Fibroblast of gingiva (primary cell): Measurements from ENCODE around the gene CENPW.

Source experiments
- DNase-seq: peaks from one replicate; pipeline ENCODE4 v3.0.0-alpha.2; 2011; ENCODE audit warnings: low read depth

CENPW gene

DNA sequence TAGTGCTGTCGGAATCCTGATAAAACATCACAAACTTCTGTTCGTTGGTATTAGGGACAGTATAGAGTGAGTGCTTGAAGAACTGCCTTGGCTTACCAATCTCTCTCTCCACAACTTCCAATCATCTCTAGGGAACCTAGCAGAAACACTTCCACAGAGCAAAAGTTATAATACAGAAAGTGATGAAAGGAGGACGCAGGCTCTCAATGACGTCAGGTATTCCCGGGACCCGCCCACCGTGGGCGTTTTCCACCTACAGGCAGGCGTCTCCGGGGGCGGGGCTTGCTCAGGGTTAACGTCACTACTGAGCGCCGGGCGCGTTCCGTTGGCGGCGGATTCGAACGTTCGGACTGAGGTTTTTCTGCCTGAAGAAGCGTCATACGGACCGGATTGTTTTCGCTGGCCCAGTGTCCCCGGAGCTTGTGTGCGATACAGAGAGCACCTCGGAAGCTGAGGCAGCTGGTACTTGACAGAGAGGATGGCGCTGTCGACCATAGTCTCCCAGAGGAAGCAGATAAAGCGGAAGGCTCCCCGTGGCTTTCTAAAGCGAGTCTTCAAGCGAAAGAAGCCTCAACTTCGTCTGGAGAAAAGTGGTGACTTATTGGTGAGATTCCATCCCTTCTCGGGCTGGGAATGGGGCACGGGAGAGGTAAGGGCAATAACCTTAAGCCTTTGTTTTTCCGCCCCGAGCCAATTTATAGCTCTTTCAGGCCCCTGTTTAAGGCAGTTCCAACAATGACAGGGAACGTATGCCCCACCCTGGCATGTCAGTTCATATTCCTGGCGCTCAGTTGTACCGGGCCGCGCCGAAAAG is at the start of gene CENPW:
TSS of gene CENPW (plus strand) at position 320 of the 814 bp plus-strand sequence. CDS start at position 479, 159 bp downstream.
- peak; percentile 55 for DNase-seq

GRCh38 chr6:126293891-126294524 is 45.9 kb upstream of the CENPW start:
- peak; percentile 24 for DNase-seq

GRCh38 chr6:126300126-126300525 is 39.8 kb upstream of the CENPW start:
- DNase-seq: no peak

DNA sequence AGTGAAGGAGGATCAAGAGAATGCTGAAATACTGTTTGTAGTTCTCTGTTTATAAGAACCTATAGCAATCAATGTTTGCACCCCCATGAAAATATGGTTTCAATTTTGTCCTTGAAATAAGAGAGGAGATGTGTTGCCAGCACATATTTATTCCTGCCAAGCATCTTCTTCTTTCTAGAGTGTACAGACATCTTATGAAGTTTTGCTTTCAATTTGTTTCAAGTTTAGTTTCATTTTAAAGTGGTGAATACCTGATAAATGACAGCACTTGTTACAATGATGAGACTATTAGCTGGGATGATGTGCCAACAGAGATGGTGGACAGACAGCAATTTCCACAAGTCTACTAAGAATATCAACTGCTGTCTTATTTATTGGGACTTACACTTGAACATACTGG is 39.2 kb upstream of the CENPW start:
- DNase-seq: peak; percentile 32

- DNase-seq: no peak
Observed at GRCh38 chr6:126302191-126302590, 37.7 kb upstream of the CENPW start.

GRCh38 chr6:126307849-126308248 is 32.1 kb upstream of the CENPW start:
- DNase-seq: peak; percentile 72

DNA sequence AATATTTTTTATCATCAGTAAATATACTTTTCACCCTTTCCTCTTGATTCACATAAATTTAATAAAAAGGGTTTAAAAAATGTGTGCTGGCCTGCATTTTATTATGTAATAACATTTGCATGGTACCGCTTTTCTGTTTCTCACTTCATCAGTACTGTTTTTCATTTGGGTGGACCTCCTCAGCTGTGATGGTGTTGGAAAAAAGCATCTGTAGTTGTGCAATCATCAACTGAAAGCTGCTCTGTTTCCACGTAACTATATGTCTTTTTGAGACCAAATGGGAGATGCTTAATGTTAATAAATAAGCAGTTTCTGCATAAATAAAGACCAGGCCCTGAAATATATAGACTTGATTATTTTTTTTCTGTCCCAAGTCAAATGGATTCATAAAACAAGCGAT is 31.6 kb upstream of the CENPW start:
- peak; percentile 9 for DNase-seq

- DNase-seq: no peak
Observed at GRCh38 chr6:126312013-126312665, 27.8 kb upstream of the CENPW start.

- DNase-seq: no peak
Observed at GRCh38 chr6:126313941-126314340, 26.0 kb upstream of the CENPW start.

- no peak for DNase-seq
Observed at GRCh38 chr6:126318797-126319196, 21.1 kb upstream of the CENPW start.

GRCh38 chr6:126333729-126334128 is 6.2 kb upstream of the CENPW start:
- no peak for DNase-seq

DNA sequence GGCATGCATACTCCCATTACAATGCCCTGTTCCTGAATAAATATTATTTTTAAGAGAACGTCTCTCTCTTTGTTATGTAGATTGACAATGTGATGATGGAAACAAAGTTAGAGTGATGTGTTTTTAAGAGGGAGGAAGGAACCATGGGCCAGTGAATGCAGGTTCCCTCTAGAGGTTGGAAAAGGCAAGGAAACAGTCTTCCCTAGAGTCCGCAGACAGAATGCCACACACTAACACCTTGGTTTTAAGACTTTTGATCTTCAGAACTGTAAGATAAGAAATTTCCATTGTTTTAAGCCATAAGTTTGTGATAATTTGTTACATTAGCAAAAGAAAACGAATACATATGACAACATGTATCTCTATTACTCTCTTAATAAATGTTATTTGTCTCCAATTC is 4.7 kb upstream of the CENPW start:
- no peak for DNase-seq

GRCh38 chr6:126337323-126337722 is 2.6 kb upstream of the CENPW start:
- peak; percentile 78 for DNase-seq

DNA sequence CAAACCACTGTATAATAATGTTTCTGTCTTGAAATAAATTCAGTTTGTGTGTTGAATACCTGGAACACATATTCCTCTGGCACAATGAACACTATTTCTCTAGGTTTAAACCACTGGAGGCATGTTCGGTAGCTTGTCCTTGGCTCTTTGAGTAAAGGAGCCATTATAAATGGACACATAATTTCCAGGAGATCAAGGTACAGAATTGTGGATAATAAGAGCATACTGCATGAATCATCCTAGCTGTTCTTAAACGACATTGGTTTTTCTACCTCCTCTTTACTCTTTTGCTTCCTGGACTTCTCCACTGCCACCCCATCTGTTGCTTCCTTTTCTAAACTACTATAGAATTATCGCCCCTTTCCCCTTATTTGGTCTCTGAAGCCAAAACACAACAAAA is 1.2 kb downstream of the CENPW start:
- DNase-seq: no peak

DNA sequence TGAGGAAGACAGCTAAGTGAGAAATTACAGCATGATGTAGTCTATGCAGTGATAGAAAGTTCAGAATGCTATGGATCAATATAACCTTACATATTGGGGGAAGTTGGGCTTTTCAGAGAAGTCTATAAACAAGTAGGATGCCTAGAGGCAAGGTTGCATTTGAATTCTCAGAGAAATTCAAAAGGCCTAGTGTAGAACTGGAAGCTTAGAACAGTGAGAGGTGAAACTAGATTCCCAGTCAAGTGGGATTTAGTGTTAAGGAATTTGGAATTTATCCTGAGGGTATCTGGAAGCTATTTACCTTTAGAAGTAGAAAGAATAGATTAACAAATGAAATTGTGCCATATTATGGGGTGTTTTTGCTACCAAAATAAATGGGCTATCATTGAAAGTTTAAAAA is 4.3 kb downstream of the CENPW start:
- no peak for DNase-seq

DNA sequence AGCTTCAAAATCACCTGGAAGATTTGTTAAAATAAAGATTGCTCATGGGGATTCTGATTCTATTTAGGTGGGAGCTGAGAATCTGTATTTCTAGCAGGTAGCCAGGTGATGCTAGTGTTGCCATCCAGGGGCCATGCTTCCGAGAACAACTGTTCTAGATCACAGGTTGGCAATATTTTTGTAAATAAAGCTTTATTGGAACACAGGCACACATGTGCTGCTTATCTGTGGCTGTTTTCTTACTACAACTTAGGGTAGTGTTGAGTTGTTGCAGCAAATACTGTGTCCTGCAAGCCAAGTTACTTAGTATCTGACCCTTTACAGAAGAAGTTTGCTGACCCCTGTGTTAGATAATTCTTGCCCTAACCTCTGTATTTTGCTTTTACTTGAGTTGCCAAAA is 12.0 kb downstream of the CENPW start:
- DNase-seq: no peak

- no peak for DNase-seq
Observed at GRCh38 chr6:126352514-126352913, 12.6 kb downstream of the CENPW start.

- no peak for DNase-seq
Observed at GRCh38 chr6:126356526-126356925, 16.6 kb downstream of the CENPW start.

GRCh38 chr6:126359936-126360537 is 20.1 kb downstream of the CENPW start:
- DNase-seq: no peak

GRCh38 chr6:126361832-126362440 is 22.0 kb downstream of the CENPW start:
- no peak for DNase-seq

GRCh38 chr6:126367849-126368248 is 27.9 kb downstream of the CENPW start:
- DNase-seq: no peak

- no peak for DNase-seq
Observed at GRCh38 chr6:126372626-126373025, 32.7 kb downstream of the CENPW start.
